Coronary artery (tissue), 2 donors: ENCODE results near the gene TOR4A.
"Not testable (repeated sequence)": the region's sequence is repeated elsewhere in the genome, so short reads cannot be mapped to it uniquely, and the experiment has no call there.

Experiments
- DNase-seq: peaks from one replicate; pipeline ENCODE4 v3.0.0-alpha.2; 2017; ENCODE audit warnings: low spot score
- H3K27ac ChIP-seq, 2 donors: fragments of 200-600 bp; sonication (generic); one replicate each; pipeline ENCODE4 v1.5.1; 2016 to 2019
- H3K4me3 ChIP-seq: fragments of 200-600 bp; sonication (generic); 2 replicates; pipeline ENCODE4 v1.5.1; 2016; ENCODE audit warnings: mild to moderate bottlenecking, moderate library complexity
- CTCF ChIP-seq: fragments of 200-600 bp; sonication (generic); IDR thresholded peaks from one replicate; pipeline ENCODE4 v1.5.1; 2019; ENCODE audit warnings: antibody characterized with exemption

Gene TOR4A

GRCh38 chr9:137235424-137236237, 41.9 kb upstream of the TOR4A start:
- TF ChIP-seq CTCF, result no peak
- H3K27ac ChIP-seq, result no peak overlapping the region
- no peak for DNase-seq
- peak overlapping the region; percentile 51 for H3K4me3 ChIP-seq

DNA sequence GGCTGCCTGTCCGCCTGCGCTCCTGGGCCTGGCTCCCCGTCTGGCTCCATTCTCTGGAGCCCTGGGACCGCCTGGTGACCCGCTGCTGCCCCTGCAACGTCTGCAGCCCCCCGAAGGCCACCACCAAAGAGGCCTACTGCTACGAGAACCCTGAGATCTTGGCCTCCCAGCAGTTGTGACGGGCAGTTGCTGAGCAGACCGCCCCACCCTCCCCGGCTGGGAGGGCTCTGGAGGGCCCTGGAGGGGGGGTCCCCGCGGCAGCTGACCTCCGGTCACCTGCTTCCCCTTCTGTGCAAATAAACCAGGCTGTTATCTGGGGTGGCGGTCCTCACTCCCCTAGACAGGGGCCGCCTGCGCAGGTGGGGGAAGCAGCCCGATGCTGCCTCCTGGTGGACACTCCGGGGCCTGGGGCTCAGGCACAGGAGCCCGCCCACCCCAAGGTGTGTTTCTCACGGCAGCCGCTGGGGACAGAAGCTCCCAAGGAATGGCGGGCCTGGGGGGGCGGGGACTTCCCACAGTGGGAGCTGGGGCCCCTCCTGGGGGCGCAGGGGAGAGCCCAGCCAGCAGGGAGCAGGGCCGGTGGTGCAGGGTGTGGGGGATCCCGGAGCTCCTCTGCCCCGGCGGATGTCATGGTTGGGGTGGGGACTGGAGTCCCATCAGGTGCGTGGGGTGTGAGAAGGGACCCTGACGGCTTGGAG, 41.1 kb upstream of the TOR4A start:
- TF ChIP-seq CTCF, result peak; percentile 99
- Histone ChIP-seq H3K27ac (no peak overlapping the region), H3K4me3 (peak overlapping the region; percentile 51)
- DNase-seq, result peak; percentile 86

DNA sequence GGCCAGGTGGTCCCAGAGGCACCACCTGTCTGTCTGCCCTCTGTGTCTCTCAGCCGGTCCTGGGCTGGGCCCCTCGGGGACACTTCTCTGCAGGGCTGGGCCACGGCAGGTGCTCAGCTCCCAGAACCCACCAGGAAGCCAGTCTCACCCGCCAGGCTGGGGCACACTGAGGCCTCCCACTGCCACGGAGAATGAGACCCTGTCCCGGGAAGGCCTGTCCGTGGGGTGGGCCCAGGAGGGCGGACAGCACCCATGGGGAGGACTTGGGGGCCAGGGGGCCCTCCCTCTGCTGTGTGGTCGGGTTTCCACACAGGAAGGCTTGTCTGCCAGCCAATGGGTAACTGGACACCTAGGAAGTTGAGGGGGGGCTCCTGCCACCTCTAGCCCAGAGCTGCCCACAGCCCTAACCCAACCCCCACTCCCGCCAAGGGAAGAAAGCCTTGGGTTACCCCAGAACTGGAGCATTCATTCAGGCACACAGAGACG, 40.5 kb upstream of the TOR4A start:
- no peak overlapping the region for H3K27ac ChIP-seq

GRCh38 chr9:137237759-137238726, 39.5 kb upstream of the TOR4A start:
- H3K27ac ChIP-seq, result no peak overlapping the region
- no peak for TF ChIP-seq CTCF
- no peak for DNase-seq
- no peak overlapping the region for H3K4me3 ChIP-seq

More for the DNA sequence above, 40.5 kb upstream of the TOR4A start:
- no peak for DNase-seq
- TF ChIP-seq CTCF, result no peak
- peak overlapping the region; percentile 51 for H3K4me3 ChIP-seq

DNA sequence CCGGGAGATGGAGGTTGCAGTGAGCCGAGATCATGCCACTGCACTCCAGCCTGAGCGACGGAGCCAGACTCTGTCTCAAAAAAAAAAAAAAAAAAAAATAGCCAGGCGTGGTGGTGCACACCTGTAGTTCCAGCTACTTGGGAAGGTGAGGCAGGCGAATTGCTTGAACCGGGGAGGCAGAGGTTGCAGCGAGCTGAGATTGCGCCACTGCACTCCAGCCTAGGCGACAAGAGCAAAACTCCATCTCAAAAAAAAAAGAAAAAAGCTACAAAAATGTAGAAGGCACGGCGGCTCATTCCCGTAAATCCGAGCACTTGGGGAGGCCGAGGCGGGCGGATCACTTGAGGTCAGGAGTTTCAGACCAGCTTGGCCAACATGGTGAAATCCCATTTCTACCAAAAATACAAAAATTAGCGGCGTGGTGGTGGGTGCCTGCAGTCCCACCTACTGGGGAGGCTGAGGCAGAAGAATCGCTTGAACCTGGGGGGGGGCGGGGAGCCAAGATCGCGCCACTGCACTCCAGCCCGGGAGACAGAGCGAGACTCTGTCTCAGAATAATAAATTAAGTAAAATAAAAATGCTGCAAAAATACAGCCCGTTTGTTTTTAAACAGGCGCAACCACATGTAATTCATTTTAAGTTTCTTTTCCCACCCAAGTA, 37.9 kb upstream of the TOR4A start:
- not testable (repeated sequence) for DNase-seq
- H3K27ac ChIP-seq, result peak overlapping the region; percentile 81 to 100
- H3K4me3 ChIP-seq, result peak overlapping the region; percentile 84

GRCh38 chr9:137240318-137240840, 37.1 kb upstream of the TOR4A start:
- DNase-seq, result peak; percentile 88
- H3K4me3 ChIP-seq, result peak overlapping the region; percentile 84
- peak overlapping the region; percentile 81 to 100 for H3K27ac ChIP-seq
- TF ChIP-seq CTCF, result no peak
